ENCODE data around the gene PKD2. TPM values are rescaled to one million over a fixed set of nuclear protein-coding genes. Genes with fewer than 3 reads are reported as not detected.
A peak's percentile ranks its signal among the peaks of the same experiment; 100 is the strongest.

Gene PKD2
- total and polyA plus RNA-seq, 2 of the 13 experiments (the other 11 are each of a cell fraction or from before 2014, with no cell fraction given), result 5.6 to 9.1 TPM

DNA sequence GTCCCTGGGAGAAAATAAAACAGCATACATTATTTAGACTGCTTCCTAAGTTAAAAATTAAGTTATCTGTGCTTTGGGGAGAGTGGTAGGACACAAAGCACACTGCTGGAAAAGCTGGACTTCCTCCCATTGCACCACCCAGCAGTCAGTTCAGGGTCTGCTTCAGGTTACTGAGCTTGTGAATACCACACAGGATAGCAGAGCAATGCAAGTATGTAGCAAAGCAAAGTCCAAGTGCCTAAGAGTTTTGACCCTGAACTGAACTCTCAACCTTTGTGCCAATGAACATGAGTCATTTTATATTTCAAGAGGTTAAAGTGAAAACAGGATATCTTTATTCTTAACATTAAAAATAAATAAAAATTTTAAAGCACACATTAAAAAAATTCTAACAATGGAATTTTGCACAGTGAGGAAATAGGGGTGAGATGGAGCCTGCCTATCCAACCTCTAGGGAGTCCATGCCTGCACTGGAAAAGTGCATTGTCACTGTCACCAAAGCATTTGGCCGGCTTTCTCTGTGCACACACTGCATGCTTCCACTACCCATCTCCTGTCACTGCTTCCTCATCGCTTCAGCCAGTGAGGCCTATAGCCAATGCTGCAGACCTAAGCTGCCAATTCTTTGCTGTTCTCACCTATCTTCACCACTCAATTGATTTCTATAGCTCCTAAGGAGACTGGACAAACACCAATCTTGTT is 100.1 kb downstream of the PKD2 start (continued):
- TF ChIP-seq, protein P1, sequence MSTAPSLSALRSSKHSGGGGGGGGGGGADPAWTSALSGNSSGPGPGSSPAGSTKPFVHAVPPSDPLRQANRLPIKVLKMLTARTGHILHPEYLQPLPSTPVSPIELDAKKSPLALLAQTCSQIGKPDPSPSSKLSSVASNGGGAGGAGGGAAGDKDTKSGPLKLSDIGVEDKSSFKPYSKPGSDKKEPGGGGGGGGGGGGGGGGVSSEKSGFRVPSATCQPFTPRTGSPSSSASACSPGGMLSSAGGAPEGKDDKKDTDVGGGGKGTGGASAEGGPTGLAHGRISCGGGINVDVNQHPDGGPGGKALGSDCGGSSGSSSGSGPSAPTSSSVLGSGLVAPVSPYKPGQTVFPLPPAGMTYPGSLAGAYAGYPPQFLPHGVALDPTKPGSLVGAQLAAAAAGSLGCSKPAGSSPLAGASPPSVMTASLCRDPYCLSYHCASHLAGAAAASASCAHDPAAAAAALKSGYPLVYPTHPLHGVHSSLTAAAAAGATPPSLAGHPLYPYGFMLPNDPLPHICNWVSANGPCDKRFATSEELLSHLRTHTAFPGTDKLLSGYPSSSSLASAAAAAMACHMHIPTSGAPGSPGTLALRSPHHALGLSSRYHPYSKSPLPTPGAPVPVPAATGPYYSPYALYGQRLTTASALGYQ (CRISPR knock-in tag; IDR thresholded peaks at IDR 0.05), result peak; percentile 46; the same call in 1 of the 2 replicates
- no peak for TF ChIP-seq NCOA5 (CRISPR knock-in tag; IDR thresholded peaks at IDR 0.05)
- no peak for TF ChIP-seq CREB1 (IDR thresholded peaks at IDR 0.05)
- TF ChIP-seq CREB1 (CRISPR knock-in tag; IDR thresholded peaks at IDR 0.05), result peak; percentile 67
- TF ChIP-seq, protein P2, sequence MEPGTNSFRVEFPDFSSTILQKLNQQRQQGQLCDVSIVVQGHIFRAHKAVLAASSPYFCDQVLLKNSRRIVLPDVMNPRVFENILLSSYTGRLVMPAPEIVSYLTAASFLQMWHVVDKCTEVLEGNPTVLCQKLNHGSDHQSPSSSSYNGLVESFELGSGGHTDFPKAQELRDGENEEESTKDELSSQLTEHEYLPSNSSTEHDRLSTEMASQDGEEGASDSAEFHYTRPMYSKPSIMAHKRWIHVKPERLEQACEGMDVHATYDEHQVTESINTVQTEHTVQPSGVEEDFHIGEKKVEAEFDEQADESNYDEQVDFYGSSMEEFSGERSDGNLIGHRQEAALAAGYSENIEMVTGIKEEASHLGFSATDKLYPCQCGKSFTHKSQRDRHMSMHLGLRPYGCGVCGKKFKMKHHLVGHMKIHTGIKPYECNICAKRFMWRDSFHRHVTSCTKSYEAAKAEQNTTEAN (CRISPR knock-in tag; conservative IDR thresholded peaks at IDR 0.05), result peak; percentile 42; the same call in 1 of the 2 replicates
- no peak for TF ChIP-seq HIVEP1 (CRISPR knock-in tag; IDR thresholded peaks at IDR 0.05)
- TF ChIP-seq, protein P3, sequence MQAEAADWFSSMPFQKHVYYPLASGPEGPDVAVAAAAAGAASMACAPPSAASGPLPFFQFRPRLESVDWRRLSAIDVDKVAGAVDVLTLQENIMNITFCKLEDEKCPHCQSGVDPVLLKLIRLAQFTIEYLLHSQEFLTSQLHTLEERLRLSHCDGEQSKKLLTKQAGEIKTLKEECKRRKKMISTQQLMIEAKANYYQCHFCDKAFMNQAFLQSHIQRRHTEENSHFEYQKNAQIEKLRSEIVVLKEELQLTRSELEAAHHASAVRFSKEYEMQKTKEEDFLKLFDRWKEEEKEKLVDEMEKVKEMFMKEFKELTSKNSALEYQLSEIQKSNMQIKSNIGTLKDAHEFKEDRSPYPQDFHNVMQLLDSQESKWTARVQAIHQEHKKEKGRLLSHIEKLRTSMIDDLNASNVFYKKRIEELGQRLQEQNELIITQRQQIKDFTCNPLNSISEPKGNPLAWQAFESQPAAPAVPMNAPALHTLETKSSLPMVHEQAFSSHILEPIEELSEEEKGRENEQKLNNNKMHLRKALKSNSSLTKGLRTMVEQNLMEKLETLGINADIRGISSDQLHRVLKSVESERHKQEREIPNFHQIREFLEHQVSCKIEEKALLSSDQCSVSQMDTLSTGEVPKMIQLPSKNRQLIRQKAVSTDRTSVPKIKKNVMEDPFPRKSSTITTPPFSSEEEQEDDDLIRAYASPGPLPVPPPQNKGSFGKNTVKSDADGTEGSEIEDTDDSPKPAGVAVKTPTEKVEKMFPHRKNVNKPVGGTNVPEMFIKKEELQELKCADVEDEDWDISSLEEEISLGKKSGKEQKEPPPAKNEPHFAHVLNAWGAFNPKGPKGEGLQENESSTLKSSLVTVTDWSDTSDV (CRISPR knock-in tag; IDR thresholded peaks at IDR 0.05), result no peak
- TF ChIP-seq ZNF331 (CRISPR knock-in tag; IDR thresholded peaks at IDR 0.05), result peak; percentile 91
- TF ChIP-seq, protein P4, sequence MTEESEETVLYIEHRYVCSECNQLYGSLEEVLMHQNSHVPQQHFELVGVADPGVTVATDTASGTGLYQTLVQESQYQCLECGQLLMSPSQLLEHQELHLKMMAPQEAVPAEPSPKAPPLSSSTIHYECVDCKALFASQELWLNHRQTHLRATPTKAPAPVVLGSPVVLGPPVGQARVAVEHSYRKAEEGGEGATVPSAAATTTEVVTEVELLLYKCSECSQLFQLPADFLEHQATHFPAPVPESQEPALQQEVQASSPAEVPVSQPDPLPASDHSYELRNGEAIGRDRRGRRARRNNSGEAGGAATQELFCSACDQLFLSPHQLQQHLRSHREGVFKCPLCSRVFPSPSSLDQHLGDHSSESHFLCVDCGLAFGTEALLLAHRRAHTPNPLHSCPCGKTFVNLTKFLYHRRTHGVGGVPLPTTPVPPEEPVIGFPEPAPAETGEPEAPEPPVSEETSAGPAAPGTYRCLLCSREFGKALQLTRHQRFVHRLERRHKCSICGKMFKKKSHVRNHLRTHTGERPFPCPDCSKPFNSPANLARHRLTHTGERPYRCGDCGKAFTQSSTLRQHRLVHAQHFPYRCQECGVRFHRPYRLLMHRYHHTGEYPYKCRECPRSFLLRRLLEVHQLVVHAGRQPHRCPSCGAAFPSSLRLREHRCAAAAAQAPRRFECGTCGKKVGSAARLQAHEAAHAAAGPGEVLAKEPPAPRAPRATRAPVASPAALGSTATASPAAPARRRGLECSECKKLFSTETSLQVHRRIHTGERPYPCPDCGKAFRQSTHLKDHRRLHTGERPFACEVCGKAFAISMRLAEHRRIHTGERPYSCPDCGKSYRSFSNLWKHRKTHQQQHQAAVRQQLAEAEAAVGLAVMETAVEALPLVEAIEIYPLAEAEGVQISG (CRISPR knock-in tag; IDR thresholded peaks at IDR 0.05), result peak; percentile 64
- peak; percentile 87 to 95 for TF ChIP-seq NR2F1 (CRISPR knock-in tag; IDR thresholded peaks at IDR 0.05)
- TF ChIP-seq ZNF7 (CRISPR knock-in tag; IDR thresholded peaks at IDR 0.05), result 0 out of 2 replicates have a peak, but pooled peaks have one; percentile 8
- peak; percentile 53; the same call in 1 of the 2 replicates for TF ChIP-seq ARNT2 (CRISPR knock-in tag; IDR thresholded peaks at IDR 0.05; ENCODE audit: low read depth)
- TF ChIP-seq, protein P5, sequence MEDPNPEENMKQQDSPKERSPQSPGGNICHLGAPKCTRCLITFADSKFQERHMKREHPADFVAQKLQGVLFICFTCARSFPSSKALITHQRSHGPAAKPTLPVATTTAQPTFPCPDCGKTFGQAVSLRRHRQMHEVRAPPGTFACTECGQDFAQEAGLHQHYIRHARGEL (CRISPR knock-in tag; IDR thresholded peaks at IDR 0.05), result no peak
- no peak for TF ChIP-seq ZKSCAN5 (CRISPR knock-in tag; IDR thresholded peaks at IDR 0.05)
- TF ChIP-seq, protein P6, sequence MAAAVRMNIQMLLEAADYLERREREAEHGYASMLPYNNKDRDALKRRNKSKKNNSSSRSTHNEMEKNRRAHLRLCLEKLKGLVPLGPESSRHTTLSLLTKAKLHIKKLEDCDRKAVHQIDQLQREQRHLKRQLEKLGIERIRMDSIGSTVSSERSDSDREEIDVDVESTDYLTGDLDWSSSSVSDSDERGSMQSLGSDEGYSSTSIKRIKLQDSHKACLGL (CRISPR knock-in tag; IDR thresholded peaks at IDR 0.05), result no peak
- TF ChIP-seq, protein P7, sequence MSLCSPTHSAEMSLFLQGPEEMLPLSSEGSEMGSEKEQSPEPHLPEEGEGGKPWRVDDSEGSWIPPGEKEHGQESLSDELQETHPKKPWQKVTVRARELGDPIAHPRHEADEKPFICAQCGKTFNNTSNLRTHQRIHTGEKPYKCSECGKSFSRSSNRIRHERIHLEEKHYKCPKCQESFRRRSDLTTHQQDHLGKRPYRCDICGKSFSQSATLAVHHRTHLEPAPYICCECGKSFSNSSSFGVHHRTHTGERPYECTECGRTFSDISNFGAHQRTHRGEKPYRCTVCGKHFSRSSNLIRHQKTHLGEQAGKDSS (CRISPR knock-in tag; IDR thresholded peaks at IDR 0.05; ENCODE audit: borderline replicate concordance, low read depth), result peak; percentile 29; the same call in 1 of the 2 replicates
- TF ChIP-seq HOXA3 (CRISPR knock-in tag; IDR thresholded peaks at IDR 0.05), result peak; percentile 67; the same call in 1 of the 2 replicates
- no peak for TF ChIP-seq PHF20 (CRISPR knock-in tag; IDR thresholded peaks at IDR 0.05)
- TF ChIP-seq TP53 (CRISPR knock-in tag; conservative IDR thresholded peaks at IDR 0.05), result 0 out of 2 replicates have a peak, but pooled peaks have one; percentile 20

All from HepG2 (cell line).